Measurements from ENCODE around the gene LAMB3.
"Not testable (repeated sequence)": the region's sequence is repeated elsewhere in the genome, so short reads cannot be mapped to it uniquely, and the experiment has no call there.

The LAMB3 gene

DNA sequence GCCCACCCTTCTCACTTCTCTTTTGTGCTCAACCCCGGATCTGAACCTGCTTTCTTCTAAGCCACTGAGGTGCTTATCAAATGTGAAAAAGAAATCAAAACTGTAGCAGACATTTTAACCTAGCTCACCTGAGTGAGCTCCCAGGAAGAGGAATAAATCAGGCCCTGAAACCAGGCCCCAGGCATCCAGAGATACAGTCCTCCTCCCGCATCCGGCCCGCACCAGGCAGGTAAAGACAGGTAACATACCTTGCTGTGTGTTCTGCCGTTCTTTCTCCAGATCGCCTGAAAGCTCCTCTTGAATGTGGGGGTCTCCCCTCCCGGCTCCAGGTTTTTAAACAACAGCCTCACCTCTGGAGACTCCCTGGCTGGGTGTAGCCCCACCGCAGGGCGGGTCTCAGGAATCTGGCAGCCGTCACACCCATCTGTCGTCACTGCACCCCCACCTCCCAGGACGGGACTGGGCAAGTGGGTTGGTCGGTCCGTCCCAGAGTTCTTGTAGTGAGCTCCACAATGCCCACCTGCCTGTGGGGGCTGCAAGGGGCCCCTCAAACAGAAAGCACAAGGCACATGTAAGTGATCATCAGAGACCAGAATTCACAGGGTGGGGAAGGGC is at the start of gene LAMB3:
TSS of gene LAMB3 (minus strand) at position 305 of the 615 bp plus-strand sequence. CDS start 1,481 bp downstream, outside the sequence.
- DNase-seq (ENCODE audit: low read depth in 3 of 3) = no peak

DNA sequence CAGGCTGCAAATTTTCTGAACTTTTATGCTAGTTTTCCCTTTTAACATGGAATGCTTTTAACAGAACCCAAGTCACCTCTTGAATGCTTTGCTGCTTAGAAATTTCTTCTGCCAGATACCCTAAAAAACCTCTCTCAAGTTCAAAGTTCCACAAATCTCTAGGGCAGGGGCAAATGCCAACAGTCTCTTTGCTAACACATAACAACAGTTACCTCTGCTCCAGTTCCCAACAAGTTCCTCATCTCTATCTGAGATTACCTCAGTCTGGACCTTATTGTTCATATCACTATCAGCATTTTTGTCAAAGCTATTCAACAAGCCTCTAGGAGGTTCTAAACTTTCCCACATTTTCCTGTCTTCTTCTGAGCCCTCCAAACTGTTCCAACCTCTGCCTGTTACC is 48.5 kb upstream of the LAMB3 start:
- not testable (repeated sequence) for DNase-seq (ENCODE audit: low read depth in 3 of 3)

DNA sequence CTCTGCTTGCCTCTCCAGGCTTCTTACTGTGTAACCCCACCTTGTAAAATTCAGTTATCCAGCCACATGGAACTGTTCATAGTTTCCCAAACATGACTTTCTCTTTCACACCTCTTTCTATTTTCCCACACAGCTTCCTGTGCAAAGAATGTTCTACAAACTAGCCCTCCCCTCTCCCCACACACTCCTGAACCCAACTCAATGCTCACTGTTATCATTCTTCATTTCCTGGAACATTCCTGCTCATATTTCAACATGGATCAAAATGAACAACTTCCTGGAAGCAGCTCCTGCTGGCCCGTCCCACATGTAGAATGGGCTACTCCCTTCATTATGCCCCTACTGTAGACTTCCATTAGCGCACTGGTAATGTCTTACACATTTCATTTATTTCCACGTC is 44.9 kb upstream of the LAMB3 start:
- DNase-seq (ENCODE audit: low read depth in 3 of 3) = no peak

DNA sequence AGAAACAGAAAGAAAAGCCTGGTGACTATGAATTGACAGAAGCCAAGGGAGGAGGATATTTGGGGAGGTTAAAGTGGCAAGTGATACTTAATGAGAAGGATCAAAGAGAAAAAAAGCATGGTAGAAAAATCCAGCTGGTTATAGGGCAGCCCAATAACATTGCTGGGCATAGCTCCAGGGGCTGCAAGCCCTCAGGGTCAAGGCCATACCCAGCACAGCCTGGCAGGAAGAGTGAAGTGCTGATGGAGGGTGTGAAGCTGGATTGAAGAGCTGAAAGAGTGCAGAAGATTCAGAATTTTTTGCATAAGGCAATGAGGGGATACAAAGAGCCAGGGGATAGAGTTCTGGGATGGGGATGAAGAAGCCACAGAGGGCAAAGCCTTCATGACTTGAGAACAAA is 44.4 kb upstream of the LAMB3 start:
- no peak for DNase-seq (ENCODE audit: low read depth in 3 of 3)

DNA sequence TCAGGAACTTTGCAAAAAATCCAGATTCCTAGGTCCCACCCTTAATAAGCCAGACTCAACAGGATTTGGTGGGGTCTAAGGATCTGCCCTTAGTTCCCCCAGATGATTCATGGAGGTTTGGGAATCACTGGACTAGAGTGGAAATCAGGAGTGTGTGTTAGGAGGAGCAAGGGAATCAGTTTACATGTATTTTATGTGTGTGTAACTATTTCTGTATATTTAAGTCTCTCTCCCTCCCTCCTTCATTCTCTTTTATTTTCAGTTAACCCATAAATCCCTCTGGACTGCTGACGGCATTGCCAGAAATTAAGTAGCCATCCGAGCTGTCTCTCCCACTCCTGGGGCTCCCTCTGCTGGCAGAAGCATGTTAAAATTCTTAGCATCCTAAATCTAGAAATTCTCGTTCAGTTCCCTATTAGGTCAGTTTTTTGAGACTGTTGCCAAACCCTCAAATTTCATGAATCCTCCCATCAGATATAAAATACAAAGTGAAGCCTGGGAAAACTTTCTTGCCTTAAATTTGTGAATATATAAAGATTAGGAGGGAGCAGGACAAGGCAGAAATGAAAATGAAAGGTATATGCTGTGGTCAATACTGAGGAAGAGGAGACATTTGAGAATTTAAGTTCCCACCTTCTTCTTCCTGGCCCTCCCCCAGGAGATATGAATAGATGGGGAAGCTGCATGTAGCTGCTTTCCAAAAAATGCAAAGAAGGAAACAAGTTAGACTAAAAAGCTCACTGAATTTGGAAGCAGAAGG is 40.7 kb upstream of the LAMB3 start:
- DNase-seq (ENCODE audit: low read depth in 3 of 3) = peak; percentile 45 to 65 (median 62)

DNA sequence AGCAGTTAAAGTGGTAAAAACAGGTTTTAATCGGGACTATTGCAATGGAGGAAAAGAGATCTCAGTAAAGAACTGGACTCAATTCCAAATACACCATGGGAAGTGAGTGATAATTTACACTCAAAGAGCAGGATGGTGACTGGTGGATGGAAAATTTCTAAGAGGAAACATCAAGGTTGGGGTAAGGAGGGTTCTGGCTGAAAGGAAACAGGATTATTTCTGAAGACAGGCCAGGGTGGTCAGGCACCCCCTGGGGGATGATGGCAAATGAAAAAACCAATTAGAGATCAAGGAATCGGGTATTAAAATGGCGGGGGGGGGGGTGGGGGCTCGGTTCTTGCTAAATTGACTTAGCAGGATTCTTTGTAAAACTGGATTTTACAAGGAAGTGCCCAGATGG is 40.1 kb upstream of the LAMB3 start:
- DNase-seq (ENCODE audit: low read depth in 3 of 3) = no peak

DNA sequence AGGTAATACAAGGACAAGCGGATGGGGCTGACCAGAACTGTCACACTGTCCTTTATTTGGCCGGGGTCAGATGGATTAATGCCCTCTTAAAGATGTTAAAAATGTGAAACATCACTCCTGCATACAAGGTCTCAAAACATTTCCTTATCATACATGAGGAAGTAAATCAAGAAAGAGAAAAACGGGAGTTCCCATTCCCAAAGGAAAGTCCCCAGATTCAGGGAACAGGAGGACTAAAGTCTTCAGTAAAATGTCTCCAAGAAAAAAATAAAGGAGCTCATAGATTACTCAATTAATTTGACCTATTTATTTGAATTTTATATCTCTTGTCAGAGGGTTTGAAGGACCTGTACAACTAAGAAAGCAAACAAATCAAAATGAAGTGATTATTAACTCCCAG is 39.0 kb upstream of the LAMB3 start:
- DNase-seq (ENCODE audit: low read depth in 3 of 3) = no peak

DNA sequence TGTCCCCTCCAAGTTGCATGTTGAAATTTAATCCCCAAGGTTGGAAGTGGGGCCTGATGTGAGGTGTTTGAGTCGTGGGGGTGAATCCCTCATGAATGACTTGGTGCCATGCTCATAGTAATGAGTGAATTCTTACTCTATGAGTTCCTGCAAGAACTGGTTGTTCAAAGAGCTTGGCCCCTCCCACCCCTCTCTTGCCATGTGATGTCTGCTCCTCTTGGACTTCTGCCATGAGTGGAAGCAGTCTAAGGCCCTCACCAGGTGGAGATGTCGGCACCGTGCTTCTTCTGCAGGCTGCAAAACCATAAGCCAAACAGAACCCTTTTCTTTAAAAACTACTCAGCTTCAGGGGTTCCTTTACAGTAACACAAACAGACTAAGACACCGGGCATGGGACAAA is 37.3 kb upstream of the LAMB3 start:
- DNase-seq (ENCODE audit: low read depth in 3 of 3) = no peak

DNA sequence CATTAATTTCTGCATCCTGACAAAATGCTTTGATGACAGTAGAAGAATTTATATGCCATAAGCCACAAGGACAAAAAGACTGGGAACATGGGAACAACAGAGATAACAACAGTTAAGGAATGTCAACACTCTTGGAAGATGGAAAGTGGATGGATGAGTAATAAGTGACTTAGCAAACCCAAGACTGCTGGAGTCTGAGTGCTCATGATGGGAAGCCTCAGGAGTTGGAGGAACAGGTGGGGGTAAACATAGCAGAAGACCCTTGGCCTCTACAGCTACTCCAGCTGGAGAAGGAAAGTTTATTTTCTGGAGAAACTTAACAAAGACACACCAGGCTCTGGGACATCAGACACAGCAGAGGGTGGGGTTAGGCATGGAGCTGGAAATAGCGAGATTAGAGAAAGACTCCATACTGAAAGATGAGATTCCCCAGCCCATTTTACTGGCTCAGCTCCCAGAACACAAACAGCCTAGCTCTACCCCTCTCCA is 36.6 kb upstream of the LAMB3 start:
- DNase-seq (ENCODE audit: low read depth in 3 of 3) = no peak

DNA sequence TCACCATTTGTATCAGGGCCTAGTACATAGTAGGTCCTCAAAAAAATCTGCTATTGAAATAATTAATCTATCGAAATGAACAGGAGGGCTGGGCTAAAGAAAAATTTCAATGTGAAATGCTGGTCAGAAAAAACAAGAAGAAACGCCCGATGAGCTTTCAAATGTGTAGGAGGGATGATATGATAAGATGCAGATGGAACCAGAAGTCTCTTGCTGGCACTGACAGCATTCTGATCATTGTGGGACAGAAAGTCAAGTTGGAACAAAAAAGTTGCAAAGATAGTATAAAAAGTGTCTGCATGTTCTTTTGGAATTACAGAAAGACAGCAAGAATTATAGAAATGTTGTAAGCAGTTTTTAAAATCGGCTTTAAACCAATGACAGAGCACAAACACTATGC is 34.1 kb upstream of the LAMB3 start:
- DNase-seq (ENCODE audit: low read depth in 3 of 3) = no peak

DNA sequence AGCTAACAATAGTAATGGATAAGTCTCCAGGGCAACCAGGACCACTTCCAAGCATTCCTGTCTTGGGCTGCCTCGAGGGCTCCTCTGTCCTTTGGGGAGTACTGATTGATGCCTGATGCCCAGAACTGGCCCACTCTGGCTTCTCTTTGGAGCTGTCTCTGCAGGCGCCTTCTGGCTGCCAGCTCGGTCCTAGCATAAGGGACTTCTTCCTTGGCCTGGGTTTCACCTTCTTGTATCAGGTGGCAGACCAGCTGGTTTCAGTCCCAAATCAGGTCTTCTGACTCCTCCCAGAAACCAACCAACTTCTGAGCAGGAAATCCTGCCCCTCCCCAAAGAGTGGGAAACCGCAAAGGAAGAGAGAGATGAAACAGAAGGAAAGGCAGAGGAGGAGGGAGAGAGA is 33.6 kb upstream of the LAMB3 start:
- DNase-seq (ENCODE audit: low read depth in 3 of 3) = no peak

DNA sequence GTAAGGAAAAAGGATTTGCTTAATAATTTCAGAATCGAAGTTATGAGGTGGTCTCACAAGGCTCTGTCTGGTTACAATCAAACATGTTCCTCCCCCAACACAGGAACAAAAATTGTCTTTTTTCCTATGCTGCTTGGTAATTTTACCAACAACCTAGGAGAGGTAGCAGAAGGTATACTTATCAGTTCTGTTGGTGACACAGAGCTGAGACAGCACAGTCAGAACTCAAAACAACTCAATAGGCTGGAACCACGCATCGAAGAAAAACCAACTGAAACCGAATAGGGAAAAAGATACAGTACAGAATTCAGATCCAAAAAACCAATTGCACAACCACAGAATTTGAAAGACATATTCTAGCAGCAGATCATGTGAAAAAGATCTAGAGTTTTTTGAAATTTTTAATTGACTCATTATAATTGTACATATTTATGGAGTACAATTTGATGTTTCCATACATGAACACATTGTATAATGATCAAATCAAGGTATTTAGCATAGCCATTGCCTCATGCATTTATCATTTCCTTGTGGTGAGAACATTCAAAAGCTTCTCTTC is 26.8 kb upstream of the LAMB3 start:
- DNase-seq (ENCODE audit: low read depth in 3 of 3) = no peak

DNA sequence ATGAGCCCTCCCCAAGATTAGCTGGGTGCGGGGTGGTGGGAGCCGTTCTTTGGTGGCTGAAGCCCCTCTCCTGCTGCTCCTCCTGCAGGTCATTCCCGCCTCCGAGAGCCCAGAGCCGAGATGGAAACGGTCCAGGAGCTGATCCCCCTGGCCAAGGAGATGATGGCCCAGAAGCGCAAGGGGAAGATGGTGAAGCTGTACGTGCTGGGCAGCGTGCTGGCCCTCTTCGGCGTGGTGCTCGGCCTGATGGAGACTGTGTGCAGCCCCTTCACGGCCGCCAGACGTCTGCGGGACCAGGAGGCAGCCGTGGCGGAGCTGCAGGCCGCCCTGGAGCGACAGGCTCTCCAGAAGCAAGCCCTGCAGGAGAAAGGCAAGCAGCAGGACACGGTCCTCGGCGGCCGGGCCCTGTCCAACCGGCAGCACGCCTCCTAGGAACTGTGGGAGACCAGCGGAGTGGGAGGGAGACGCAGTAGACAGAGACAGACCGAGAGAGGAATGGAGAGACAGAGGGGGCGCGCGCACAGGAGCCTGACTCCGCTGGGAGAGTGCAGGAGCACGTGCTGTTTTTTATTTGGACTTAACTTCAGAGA is 23.4 kb upstream of the LAMB3 start:
- no peak for DNase-seq (ENCODE audit: low read depth in 3 of 3)

DNA sequence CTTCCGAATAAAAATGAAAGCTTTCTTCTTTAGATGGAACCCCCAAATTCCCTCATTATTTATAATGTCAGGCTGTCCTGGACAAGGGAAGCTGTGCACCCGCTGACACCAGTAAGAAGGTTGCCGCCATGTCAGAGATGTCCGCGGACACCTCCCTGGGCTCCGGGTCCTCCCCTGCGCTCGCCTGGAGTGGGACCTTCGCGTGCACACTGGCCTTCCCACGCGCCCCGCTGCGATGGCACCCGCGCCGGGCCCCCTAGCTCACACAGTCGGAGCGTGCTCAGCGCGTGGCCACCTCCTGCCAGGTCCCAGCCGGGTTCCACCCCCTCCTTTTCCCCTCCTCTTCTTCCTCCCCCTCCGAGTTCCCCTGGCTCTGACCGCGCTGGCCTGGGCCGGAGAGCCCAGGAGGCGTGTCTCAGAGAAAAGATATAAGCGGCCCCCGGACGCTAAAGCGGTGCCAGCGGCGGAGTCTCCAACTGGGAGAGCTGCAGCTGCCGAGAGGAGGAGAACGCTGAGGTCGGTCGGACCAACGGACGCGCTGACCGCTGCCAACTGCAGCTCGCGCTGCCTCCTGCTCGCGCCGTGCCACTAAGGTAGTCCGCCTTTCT is 22.8 kb upstream of the LAMB3 start, which contains the start of gene G0S2:
TSS of gene G0S2 (plus strand) at position 456 of the 608 bp plus-strand sequence. CDS start 273 bp downstream, outside the sequence.
- DNase-seq (ENCODE audit: low read depth in 3 of 3) = peak in 1 of 3 experiments; percentile 47

DNA sequence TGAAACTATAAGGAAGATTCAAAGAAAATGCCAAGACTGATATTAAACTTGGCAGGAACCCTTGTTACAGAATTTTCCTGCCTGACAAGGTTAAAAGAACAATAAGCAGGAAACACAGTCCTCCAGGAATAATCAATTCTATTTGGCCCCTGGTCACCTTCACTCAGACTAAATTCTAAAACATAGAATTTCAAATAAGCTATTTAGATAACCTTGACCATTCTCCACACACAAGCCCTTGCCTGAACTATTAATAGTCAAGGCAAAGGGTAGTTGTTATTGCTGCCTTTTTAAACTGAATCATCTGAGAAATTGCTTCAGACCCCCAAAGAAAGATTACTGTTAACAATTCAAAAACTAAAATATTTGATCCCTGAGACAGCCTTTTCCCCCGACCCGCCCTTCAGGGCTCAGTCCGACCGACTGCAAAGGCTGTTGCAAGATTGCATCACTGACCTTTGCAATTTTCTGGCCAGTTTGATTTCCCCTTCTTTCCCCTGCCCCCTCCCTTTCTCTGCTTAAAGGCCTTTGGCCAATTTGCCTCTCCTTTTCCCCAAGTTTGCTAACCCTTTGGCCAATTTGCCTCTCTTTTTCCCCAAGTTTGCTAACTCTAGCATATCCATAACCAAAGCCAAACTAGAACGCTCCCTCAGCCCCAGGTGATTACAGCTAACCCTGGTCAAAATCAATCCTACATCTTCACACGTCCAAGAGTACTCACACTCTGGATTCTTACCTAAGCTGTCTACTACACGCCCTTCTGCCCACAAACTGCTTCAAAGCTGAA is 21.6 kb upstream of the LAMB3 start:
- no peak for DNase-seq (ENCODE audit: low read depth in 3 of 3)

DNA sequence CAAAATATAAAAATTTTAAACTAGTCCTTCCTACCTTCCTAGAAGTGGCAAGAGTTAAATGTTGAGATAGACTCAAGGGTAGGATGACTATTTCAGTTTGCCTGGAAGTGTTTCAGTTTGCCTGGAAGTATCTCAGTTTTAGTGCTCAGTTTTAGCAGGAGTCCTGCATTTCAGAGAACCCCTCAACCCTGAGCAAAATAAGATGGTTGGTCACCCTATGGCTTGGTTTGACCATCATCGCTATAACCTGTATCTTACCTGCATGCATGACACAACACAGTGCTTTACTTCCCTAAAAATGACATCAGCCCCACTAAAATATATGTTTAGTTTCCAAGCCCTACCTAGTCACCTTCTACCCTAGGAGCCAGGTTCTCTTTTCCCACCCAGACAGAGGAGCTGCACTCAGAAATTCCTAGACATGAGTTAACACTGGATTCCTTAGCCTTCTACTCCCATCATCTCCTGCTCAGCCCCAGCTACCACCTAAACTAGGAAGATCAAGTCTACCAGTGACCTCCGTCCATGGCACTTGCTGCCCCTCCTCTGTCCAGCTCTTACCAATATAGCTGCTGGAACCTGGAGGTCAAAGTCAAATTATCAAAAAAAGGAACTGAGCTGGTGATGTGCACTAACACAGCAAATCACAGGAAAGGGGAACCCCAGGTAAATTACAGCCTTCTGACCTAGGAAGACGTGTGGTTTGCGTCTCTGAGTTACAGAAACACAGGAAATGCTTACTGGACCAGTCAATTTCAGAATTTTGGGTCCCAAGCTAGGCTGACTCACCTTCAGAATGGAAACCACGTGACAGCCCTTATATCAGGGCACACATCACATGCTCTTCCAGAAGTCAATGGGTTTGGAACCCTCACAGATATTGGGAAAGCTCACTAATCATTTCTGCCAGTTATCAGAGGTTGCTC is 20.7 kb upstream of the LAMB3 start:
- no peak for DNase-seq (ENCODE audit: low read depth in 3 of 3)

DNA sequence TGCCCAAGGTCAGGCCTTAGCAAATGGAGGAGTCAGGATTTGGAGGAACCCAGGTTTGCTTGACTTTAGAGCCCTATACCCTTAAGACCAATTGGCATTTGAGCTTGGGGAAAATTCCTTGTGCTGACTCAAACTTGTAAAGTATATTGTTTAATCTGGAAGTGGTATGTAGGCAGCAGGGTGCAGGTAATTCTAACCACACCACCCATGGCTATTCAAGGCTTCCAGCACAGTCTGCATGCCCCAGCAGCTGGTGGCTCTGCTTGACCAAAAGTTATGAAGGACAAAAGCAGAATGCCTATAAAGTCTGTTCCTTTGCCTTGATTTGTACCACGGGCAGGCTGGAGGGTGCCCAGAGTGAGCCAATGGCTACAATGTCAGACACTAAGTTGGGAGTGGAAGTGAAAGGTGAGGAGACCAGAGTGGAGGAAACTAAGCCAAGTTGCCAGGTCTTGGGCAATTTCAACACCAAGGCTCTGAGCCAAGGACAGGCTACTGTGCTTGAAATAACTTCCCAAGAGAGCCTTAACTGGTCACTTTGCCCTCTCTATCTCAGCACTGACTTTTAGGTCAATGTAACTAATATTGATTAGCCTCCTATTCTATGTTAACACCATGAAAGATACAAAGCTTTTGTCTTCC is 18.3 kb upstream of the LAMB3 start:
- DNase-seq (ENCODE audit: low read depth in 3 of 3) = no peak

DNA sequence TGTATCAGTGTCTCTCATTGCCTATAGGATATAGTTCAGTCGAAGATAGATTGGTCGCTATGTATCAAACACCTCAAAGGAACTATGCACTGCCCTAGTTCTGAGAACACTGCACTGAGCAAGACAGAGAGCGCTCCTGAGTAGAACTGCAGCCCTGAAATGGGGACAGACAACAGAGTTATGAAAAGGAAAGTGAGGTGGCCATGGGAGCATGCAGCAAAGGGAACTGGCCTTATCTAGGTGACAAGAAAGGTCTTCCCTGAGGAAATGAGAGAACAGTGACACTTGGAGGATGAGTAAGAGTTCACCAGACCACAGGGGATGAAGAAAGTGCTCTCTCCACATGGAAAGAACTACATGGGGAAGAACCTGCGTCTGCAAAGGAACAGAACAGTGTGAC is 15.5 kb upstream of the LAMB3 start:
- no peak for DNase-seq (ENCODE audit: low read depth in 3 of 3)

DNA sequence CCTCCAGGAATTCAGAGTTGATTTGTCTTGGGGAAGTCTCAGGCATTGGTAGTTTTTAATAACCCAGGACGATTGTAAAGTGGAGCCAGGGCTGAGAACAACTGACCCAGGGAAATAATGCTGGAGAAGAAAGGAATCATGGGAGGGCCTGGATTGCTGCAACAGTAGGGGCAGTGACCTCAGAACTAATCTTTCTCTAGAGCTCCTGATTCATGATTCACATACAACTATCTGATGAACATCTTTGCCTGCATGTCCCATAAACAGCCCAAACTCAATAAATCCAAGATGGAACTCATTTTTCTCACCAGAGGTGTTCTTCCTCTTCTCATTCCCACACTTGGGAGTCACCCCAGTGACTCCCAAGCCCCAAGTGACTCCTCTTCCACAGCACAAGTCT is 14.9 kb upstream of the LAMB3 start:
- no peak for DNase-seq (ENCODE audit: low read depth in 3 of 3)

DNA sequence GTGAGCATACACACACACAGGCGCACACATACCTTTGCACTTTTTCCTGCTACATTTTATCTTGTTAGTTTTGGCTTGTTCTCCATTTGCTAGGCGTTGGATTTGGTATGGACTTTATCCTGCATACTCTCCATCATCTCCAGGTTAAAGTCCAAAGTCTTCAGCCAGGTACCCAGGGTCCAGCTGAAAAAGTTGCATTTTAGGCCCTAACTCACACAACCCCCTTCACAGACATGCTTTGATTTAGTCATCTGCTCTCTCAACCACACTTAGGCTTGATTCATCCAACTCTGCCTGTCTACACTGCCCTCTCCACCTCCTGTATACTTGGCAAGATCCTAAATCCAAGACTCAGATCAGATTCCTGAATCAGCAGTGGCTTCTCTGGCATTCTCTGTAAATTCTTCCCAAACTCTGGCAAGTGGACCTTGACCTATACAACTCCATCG is 10.7 kb upstream of the LAMB3 start:
- no peak for DNase-seq (ENCODE audit: low read depth in 3 of 3)
